SK-N-SH (cell line): ENCODE measurements around the gene HIVEP2. TPM values are rescaled to one million over a fixed set of nuclear protein-coding genes. Genes with fewer than 3 reads are reported as not detected.
A peak's percentile ranks its signal among the peaks of the same experiment; 100 is the strongest.

ENCODE experiments used
- CTCF ChIA-PET: fragments of 300-600, 350-600 bp; formaldehyde crosslinking; extraction: SDS; loops from one replicate; lab custom pipeline; 2021; lab: Yijun Ruan, JAX
- POLR2A ChIA-PET: fragments of 350-600 bp; sonication (Branson Sonifier 250); formaldehyde crosslinking; extraction: SDS; loops from one replicate; lab custom pipeline; 2020; ENCODE audit warnings: antibody characterized with exemption, inconsistent platforms; lab: Yijun Ruan, JAX
- DNase-seq: peaks from one replicate; pipeline ENCODE4 v3.0.0; 2012
- H2AFZ ChIP-seq: fragments of 200-600 bp; sonication (generic); 2 replicates; pipeline ENCODE4 v1.8.1; 2016; ENCODE audit warnings: antibody characterized with exemption, mild to moderate bottlenecking, low read depth
- H3F3A ChIP-seq: fragments of 200-600 bp; sonication (generic); replicated peaks from 2 replicates; pipeline ENCODE3; 2016; ENCODE audit warnings: antibody characterized with exemption, mild to moderate bottlenecking; ENCODE audit not compliant: insufficient read depth
- H3K27ac ChIP-seq, 2 experiments: fragments of 200-500 bp in 1 of 2; fragments of 200-600 bp in 1 of 2; sonication (Bioruptor generic) in 1 of 2; sonication (generic), shearing (Covaris generic) in 1 of 2; 2 replicates each; pipeline versions ENCODE4 v1.5.1 to v1.6.1; 2014 to 2016; ENCODE audit warnings: low read depth in 2 of 2, inconsistent platforms in 1 of 2, low read length in 1 of 2, mild to moderate bottlenecking in 1 of 2, mixed read lengths in 1 of 2
- H3K27me3 ChIP-seq: fragments of 200-600 bp; sonication (generic), shearing (Covaris generic); 2 replicates; pipeline ENCODE4 v1.6.1; 2016; ENCODE audit warnings: mixed run types; ENCODE audit not compliant: insufficient read depth
- H3K36me3 ChIP-seq, 2 experiments: fragments of 200-500 bp in 1 of 2; fragments of 200-600 bp in 1 of 2; sonication (Bioruptor generic) in 1 of 2; sonication (generic) in 1 of 2; replicated peaks in 1 of 2; 2 replicates each; pipeline versions ENCODE3 to v1.5.1; 2014 to 2016; ENCODE audit warnings: low read length in 1 of 2, mild to moderate bottlenecking in 1 of 2; ENCODE audit not compliant: insufficient read depth in 2 of 2, control insufficient read depth in 1 of 2
- H3K4me1 ChIP-seq, 2 experiments: fragments of 200-500 bp in 1 of 2; fragments of 200-600 bp in 1 of 2; sonication (Bioruptor generic) in 1 of 2; sonication (generic), shearing (Covaris generic) in 1 of 2; 2 replicates each; pipeline versions ENCODE4 v1.5.1 to v1.6.1; 2014 to 2016; ENCODE audit warnings: low read depth in 1 of 2, low read length in 1 of 2, mixed run types in 1 of 2; ENCODE audit not compliant: insufficient read depth in 2 of 2, control insufficient read depth in 1 of 2
- H3K4me2 ChIP-seq: fragments of 200-600 bp; sonication (generic), shearing (Covaris generic); 2 replicates; pipeline ENCODE4 v1.6.1; 2017; ENCODE audit warnings: mixed run types
- H3K4me3 ChIP-seq, 2 experiments: fragments of 200-500 bp in 1 of 2; fragments of 200-600 bp in 1 of 2; sonication (Bioruptor generic) in 1 of 2; sonication (generic), shearing (Covaris generic) in 1 of 2; 2 replicates each; pipeline versions ENCODE4 v1.5.1 to v1.8.1; 2014 to 2016; ENCODE audit warnings: low read depth in 2 of 2, inconsistent platforms in 1 of 2, low read length in 1 of 2, mild to moderate bottlenecking in 1 of 2, mixed read lengths in 1 of 2, moderate library complexity in 1 of 2
- H3K79me2 ChIP-seq: fragments of 200-600 bp; sonication (generic); 2 replicates; pipeline ENCODE4 v1.8.1; 2017; ENCODE audit warnings: mild to moderate bottlenecking; ENCODE audit not compliant: insufficient read depth
- H3K9ac ChIP-seq: fragments of 200-600 bp; sonication (generic); 2 replicates; pipeline ENCODE4 v1.6.1; 2017; ENCODE audit warnings: mixed run types
- H3K9me2 ChIP-seq: fragments of 200-600 bp; sonication (generic); 2 replicates; pipeline ENCODE4 v1.6.1; 2017; ENCODE audit warnings: mixed run types
- H3K9me3 ChIP-seq: fragments of 200-600 bp; sonication (generic); 2 replicates; pipeline ENCODE4 v1.6.1; 2017; ENCODE audit warnings: mixed run types, mild to moderate bottlenecking, moderate library complexity
- H4K20me1 ChIP-seq: fragments of 200-600 bp; sonication (generic); 2 replicates; pipeline ENCODE4 v1.6.1; 2017; ENCODE audit warnings: mild to moderate bottlenecking, mixed run types; ENCODE audit not compliant: insufficient read depth
- CHD2 ChIP-seq: fragments of 150-350 bp; IDR thresholded peaks from 2 replicates; pipeline ENCODE4 v1.6.1; 2018; ENCODE audit warnings: low read length; ENCODE audit not compliant: partially characterized antibody
- EP300 ChIP-seq, 2 experiments: IDR thresholded peaks; 2 replicates each; pipeline versions ENCODE4 v1.4.0 to v1.6.1; 2012; ENCODE audit warnings: borderline replicate concordance in 1 of 2, low read depth in 1 of 2, low read length in 1 of 2
- EZH2phosphoT487 ChIP-seq: fragments of 200-600 bp; sonication (generic); IDR thresholded peaks from 2 replicates; pipeline ENCODE4 v1.6.1; 2017; ENCODE audit warnings: low read depth, mixed run types, mild to moderate bottlenecking, antibody characterized with exemption, moderate library complexity, borderline replicate concordance
- FOXJ3 ChIP-seq: sonication (generic); formaldehyde crosslinking; IDR thresholded peaks from 2 replicates; pipeline ENCODE4 v1.5.1; 2020; ENCODE audit warnings: mild to moderate bottlenecking, missing genetic modification reagents
- FOXM1 ChIP-seq: IDR thresholded peaks from 2 replicates; pipeline ENCODE4 v1.4.0; 2012; ENCODE audit warnings: low read depth, mild to moderate bottlenecking
- GABPA ChIP-seq: IDR thresholded peaks from 2 replicates; pipeline ENCODE4 v1.4.0; 2012; ENCODE audit warnings: low read depth, mild to moderate bottlenecking
- GATA2 ChIP-seq: sonication (generic); formaldehyde crosslinking; IDR thresholded peaks from 2 replicates; pipeline ENCODE4 v1.5.0; 2020; ENCODE audit warnings: mild to moderate bottlenecking, missing genetic modification reagents
- NFIC ChIP-seq: IDR thresholded peaks from 2 replicates; pipeline ENCODE4 v1.4.0; 2012; ENCODE audit warnings: borderline replicate concordance
- NRF1 ChIP-seq: IDR thresholded peaks from 2 replicates; pipeline ENCODE4 v1.6.1; 2012; ENCODE audit warnings: low read depth, mild to moderate bottlenecking, low read length
- RCOR1 ChIP-seq: fragments of 150-350 bp; IDR thresholded peaks from 2 replicates; pipeline ENCODE4 v1.6.1; 2017; ENCODE audit warnings: antibody characterized with exemption, low read length
- SIN3A ChIP-seq: IDR thresholded peaks from 2 replicates; pipeline ENCODE4 v1.6.1; 2012; ENCODE audit warnings: low read depth, mild to moderate bottlenecking, low read length, moderate library complexity, borderline replicate concordance
- TCF12 ChIP-seq: IDR thresholded peaks from 2 replicates; pipeline ENCODE4 v1.4.0; 2012
- USF1 ChIP-seq: IDR thresholded peaks from 2 replicates; pipeline ENCODE4 v1.4.0; 2012; ENCODE audit warnings: low read depth, borderline replicate concordance
- ZBTB33 ChIP-seq: IDR thresholded peaks from 2 replicates; pipeline ENCODE4 v1.4.0; 2012; ENCODE audit warnings: low read depth, borderline replicate concordance
- WGBS: methylation state at CpG from one replicate; pipeline ENCODE4 v1.1.6; 2017; ENCODE audit warnings: low lambda C conversion rate; 5-methylcytosine and 5-hydroxymethylcytosine counted together
- polyA plus RNA-seq, 3 experiments: library from polyadenylated mRNA; depleted of rRNA; stranded (reverse); fragments of >200 nt; gene quantifications; 2 replicates each; pipeline ENCODE4 v1.2.3, GENCODE V29; 2012
- TF ChIP-seq, protein P1 (sequence below): fragments of 150-350 bp; IDR thresholded peaks from 2 replicates; pipeline ENCODE4 v1.6.1; 2017; ENCODE audit warnings: antibody characterized with exemption, low read length, low read depth, borderline replicate concordance

The HIVEP2 gene
- polyA plus RNA-seq, 1 of the 3 experiments (the other 2 are of a cell fraction), result 2.5 TPM

DNA sequence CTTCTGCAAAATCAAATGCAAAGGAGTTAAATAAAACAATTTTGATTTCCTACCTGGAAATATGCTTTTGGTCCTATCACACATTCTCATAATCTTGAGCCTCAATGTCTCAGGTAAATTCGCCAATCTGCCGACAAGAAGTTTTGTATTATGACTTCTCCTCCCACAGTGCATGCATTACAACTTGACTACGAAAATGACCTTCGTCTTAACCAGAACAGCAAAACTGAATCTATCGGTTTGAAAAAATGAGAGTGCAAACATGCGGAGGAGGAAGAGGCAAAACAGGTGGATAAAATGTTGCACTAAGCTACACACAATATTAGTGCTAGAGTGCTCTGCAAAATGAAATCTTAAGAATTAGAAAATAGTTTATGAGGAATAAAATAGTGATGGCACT, 43.4 kb downstream of the HIVEP2 start:
- Histone ChIP-seq H3K4me1 (peaks cover 0 to 9% of the 10 kb centered on the region in 2 experiments; a peak in 2 of 4 replicates), H3K79me2 (peaks cover 48% of the 10 kb centered on the region), H3F3A (peaks cover 9% of the 10 kb centered on the region), H2AFZ (no peak overlapping the region), H3K9me2 (no peaks in the 10 kb centered on the region), H3K4me2 (peak overlapping the region; percentile 72; the same call in 1 of the 2 replicates), H3K9ac (no peak overlapping the region), H3K27me3 (no peaks in the 10 kb centered on the region), H3K36me3 (peaks cover 0 to 3% of the 10 kb centered on the region in 2 experiments), H4K20me1 (no peaks in the 10 kb centered on the region), H3K27ac (peak overlapping the region in 1 of 2 experiments; percentile 99; a peak in 1 of 4 replicates), H3K4me3 (no peak overlapping the region), H3K9me3 (no peaks in the 10 kb centered on the region)
- no peak for DNase-seq
- CTCF ChIA-PET, result interaction anchor here (0.6 to 1.0 kb wide), 2 partner anchors 41 to 156 kb away, joined by 3 read pairs; no protein-coding TSS in a partner anchor
- POLR2A ChIA-PET, result no interaction called here
- WGBS, result 94% methylated on average over 6 of the region's 6 CpGs
- no peak for TF ChIP-seq GABPA
- no peak for TF ChIP-seq USF1
- TF ChIP-seq EP300 (IDR thresholded peaks at IDR 0.05; ENCODE audit: borderline replicate concordance in 1 of 2, low read depth in 1 of 2, low read length in 1 of 2), result no peak
- TF ChIP-seq SIN3A, result no peak
- no peak for TF ChIP-seq EZH2phosphoT487
- TF ChIP-seq RCOR1, result no peak
- no peak for TF ChIP-seq CHD2
- no peak for TF ChIP-seq ZBTB33
- no peak for TF ChIP-seq TCF12
- TF ChIP-seq, protein P1, sequence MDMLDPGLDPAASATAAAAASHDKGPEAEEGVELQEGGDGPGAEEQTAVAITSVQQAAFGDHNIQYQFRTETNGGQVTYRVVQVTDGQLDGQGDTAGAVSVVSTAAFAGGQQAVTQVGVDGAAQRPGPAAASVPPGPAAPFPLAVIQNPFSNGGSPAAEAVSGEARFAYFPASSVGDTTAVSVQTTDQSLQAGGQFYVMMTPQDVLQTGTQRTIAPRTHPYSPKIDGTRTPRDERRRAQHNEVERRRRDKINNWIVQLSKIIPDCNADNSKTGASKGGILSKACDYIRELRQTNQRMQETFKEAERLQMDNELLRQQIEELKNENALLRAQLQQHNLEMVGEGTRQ, result no peak
- TF ChIP-seq NRF1, result no peak
- TF ChIP-seq FOXM1, result no peak
- no peak for TF ChIP-seq FOXJ3
- TF ChIP-seq NFIC, result no peak
- TF ChIP-seq GATA2 (CRISPR knock-in tag), result no peak
